ENCODE data around the gene CNDP2.

Gene CNDP2

GRCh38 chr18:74540652-74541421, 44.7 kb downstream of the CNDP2 start:
- DNase-seq (ENCODE audit: low read depth, low spot score) = no peak
- Histone ChIP-seq H3K4me1 (ENCODE audit: insufficient read depth, insufficient read length) (peaks cover 6% of the 10 kb centered on the region), H3K9me3 (ENCODE audit: insufficient read depth, low read length) (no peaks in the 10 kb centered on the region), H3K4me3 (ENCODE audit: insufficient read length, low read depth) (no peak overlapping the region), H3K27me3 (ENCODE audit: insufficient read depth, insufficient read length) (no peaks in the 10 kb centered on the region), H3K36me3 (ENCODE audit: insufficient read depth, insufficient read length, low read length) (no peaks in the 10 kb centered on the region), H3K9ac (ENCODE audit: insufficient read length, low read depth) (no peak overlapping the region)
- TF ChIP-seq YY1 (IDR thresholded peaks at IDR 0.05; ENCODE audit: insufficient read depth, insufficient read length) (no peak), ZNF274 (IDR thresholded peaks at IDR 0.05; ENCODE audit: low read depth, low read length) (no peak), SUZ12 (IDR thresholded peaks at IDR 0.05; ENCODE audit: extremely low read depth, insufficient read depth, insufficient read length) (no peak)

- TF ChIP-seq ZNF274 (IDR thresholded peaks at IDR 0.05; ENCODE audit: low read depth, low read length) = no peak
- TF ChIP-seq SUZ12 (IDR thresholded peaks at IDR 0.05; ENCODE audit: extremely low read depth, insufficient read depth, insufficient read length) = no peak
- TF ChIP-seq YY1 (IDR thresholded peaks at IDR 0.05; ENCODE audit: insufficient read depth, insufficient read length) = no peak
- Histone ChIP-seq H3K36me3 (ENCODE audit: insufficient read depth, insufficient read length, low read length) (no peaks in the 10 kb centered on the region), H3K9me3 (ENCODE audit: insufficient read depth, low read length) (no peaks in the 10 kb centered on the region), H3K9ac (ENCODE audit: insufficient read length, low read depth) (no peak overlapping the region), H3K4me1 (ENCODE audit: insufficient read depth, insufficient read length) (peaks cover 6% of the 10 kb centered on the region), H3K27me3 (ENCODE audit: insufficient read depth, insufficient read length) (no peaks in the 10 kb centered on the region), H3K4me3 (ENCODE audit: insufficient read length, low read depth) (no peak overlapping the region)
- DNase-seq (ENCODE audit: low read depth, low spot score) = no peak
Observed at GRCh38 chr18:74541703-74542555, 45.8 kb downstream of the CNDP2 start.

GRCh38 chr18:74544898-74545297, 48.7 kb downstream of the CNDP2 start:
- DNase-seq (ENCODE audit: low read depth, low spot score) = no peak
- Histone ChIP-seq H3K4me1 (ENCODE audit: insufficient read depth, insufficient read length) (peaks cover 6% of the 10 kb centered on the region), H3K9ac (ENCODE audit: insufficient read length, low read depth) (no peak overlapping the region), H3K9me3 (ENCODE audit: insufficient read depth, low read length) (peaks cover 7% of the 10 kb centered on the region), H3K36me3 (ENCODE audit: insufficient read depth, insufficient read length, low read length) (no peaks in the 10 kb centered on the region), H3K4me3 (ENCODE audit: insufficient read length, low read depth) (no peak overlapping the region), H3K27me3 (ENCODE audit: insufficient read depth, insufficient read length) (no peaks in the 10 kb centered on the region)
- TF ChIP-seq YY1 (IDR thresholded peaks at IDR 0.05; ENCODE audit: insufficient read depth, insufficient read length) = no peak

GRCh38 chr18:74546007-74546406, 49.8 kb downstream of the CNDP2 start:
- peaks cover 6% of the 10 kb centered on the region for H3K4me1 ChIP-seq (ENCODE audit: insufficient read depth, insufficient read length)
- no peak for TF ChIP-seq SUZ12 (IDR thresholded peaks at IDR 0.05; ENCODE audit: extremely low read depth, insufficient read depth, insufficient read length)
- TF ChIP-seq ZNF274 (IDR thresholded peaks at IDR 0.05; ENCODE audit: low read depth, low read length) = no peak
- no peak for TF ChIP-seq YY1 (IDR thresholded peaks at IDR 0.05; ENCODE audit: insufficient read depth, insufficient read length)
- no peak for DNase-seq (ENCODE audit: low read depth, low spot score)
- no peaks in the 10 kb centered on the region for H3K27me3 ChIP-seq (ENCODE audit: insufficient read depth, insufficient read length)
- H3K9me3 ChIP-seq (ENCODE audit: insufficient read depth, low read length) = peaks cover 15% of the 10 kb centered on the region
- no peaks in the 10 kb centered on the region for H3K36me3 ChIP-seq (ENCODE audit: insufficient read depth, insufficient read length, low read length)
- no peak overlapping the region for H3K4me3 ChIP-seq (ENCODE audit: insufficient read length, low read depth)
- H3K9ac ChIP-seq (ENCODE audit: insufficient read length, low read depth) = no peak overlapping the region

- Histone ChIP-seq H3K36me3 (ENCODE audit: insufficient read depth, insufficient read length, low read length) (no peaks in the 10 kb centered on the region), H3K27me3 (ENCODE audit: insufficient read depth, insufficient read length) (no peaks in the 10 kb centered on the region), H3K4me1 (ENCODE audit: insufficient read depth, insufficient read length) (peaks cover 4% of the 10 kb centered on the region), H3K9ac (ENCODE audit: insufficient read length, low read depth) (no peak overlapping the region), H3K9me3 (ENCODE audit: insufficient read depth, low read length) (peaks cover 16% of the 10 kb centered on the region), H3K4me3 (ENCODE audit: insufficient read length, low read depth) (no peak overlapping the region)
- no peak for DNase-seq (ENCODE audit: low read depth, low spot score)
- no peak for TF ChIP-seq SUZ12 (IDR thresholded peaks at IDR 0.05; ENCODE audit: extremely low read depth, insufficient read depth, insufficient read length)
- TF ChIP-seq ZNF274 (IDR thresholded peaks at IDR 0.05; ENCODE audit: low read depth, low read length) = no peak
- TF ChIP-seq YY1 (IDR thresholded peaks at IDR 0.05; ENCODE audit: insufficient read depth, insufficient read length) = no peak
Observed at GRCh38 chr18:74546751-74547530, 50.8 kb downstream of the CNDP2 start.

GRCh38 chr18:74547860-74548259, 51.7 kb downstream of the CNDP2 start:
- H3K4me3 ChIP-seq (ENCODE audit: insufficient read length, low read depth) = no peak overlapping the region
- no peaks in the 10 kb centered on the region for H3K36me3 ChIP-seq (ENCODE audit: insufficient read depth, insufficient read length, low read length)
- no peak for DNase-seq (ENCODE audit: low read depth, low spot score)
- no peak overlapping the region for H3K9ac ChIP-seq (ENCODE audit: insufficient read length, low read depth)
- H3K4me1 ChIP-seq (ENCODE audit: insufficient read depth, insufficient read length) = peaks cover 2% of the 10 kb centered on the region
- H3K9me3 ChIP-seq (ENCODE audit: insufficient read depth, low read length) = peaks cover 16% of the 10 kb centered on the region
- no peaks in the 10 kb centered on the region for H3K27me3 ChIP-seq (ENCODE audit: insufficient read depth, insufficient read length)
- TF ChIP-seq YY1 (IDR thresholded peaks at IDR 0.05; ENCODE audit: insufficient read depth, insufficient read length) = no peak
- no peak for TF ChIP-seq ZNF274 (IDR thresholded peaks at IDR 0.05; ENCODE audit: low read depth, low read length)
- no peak for TF ChIP-seq SUZ12 (IDR thresholded peaks at IDR 0.05; ENCODE audit: extremely low read depth, insufficient read depth, insufficient read length)
